Left ventricle myocardium inferior (tissue), 1 donor: Measurements from ENCODE around the gene MAPK10. TPM values are rescaled to one million over a fixed set of nuclear protein-coding genes. Genes with fewer than 3 reads are reported as not detected.
"Not testable (repeated sequence)": the region's sequence is repeated elsewhere in the genome, so short reads cannot be mapped to it uniquely, and the experiment has no call there.

ENCODE experiments used
- DNase-seq: peaks from one replicate; pipeline ENCODE4 v3.0.0-alpha.2; 2020
- H3K27ac ChIP-seq: fragments of 200-600 bp; replicated peaks from 2 replicates; pipeline ENCODE4 v1.8.0; 2021
- H3K27me3 ChIP-seq: fragments of 200-600 bp; 2 replicates; pipeline ENCODE4 v1.8.0; 2021; ENCODE audit warnings: low read depth
- H3K36me3 ChIP-seq: fragments of 200-600 bp; 2 replicates; pipeline ENCODE4 v1.8.0; 2021
- H3K4me1 ChIP-seq: fragments of 200-600 bp; 2 replicates; pipeline ENCODE4 v1.8.0; 2021
- H3K4me3 ChIP-seq: fragments of 200-600 bp; 2 replicates; pipeline ENCODE4 v1.8.0; 2021; ENCODE audit warnings: mild to moderate bottlenecking, moderate library complexity
- H3K9me3 ChIP-seq: fragments of 200-600 bp; replicated peaks from 2 replicates; pipeline ENCODE4 v1.8.0; 2021
- CTCF ChIP-seq: fragments of 200-600 bp; IDR thresholded peaks from 2 replicates; pipeline ENCODE4 v1.8.0; 2021; ENCODE audit warnings: antibody characterized with exemption, mild to moderate bottlenecking, borderline replicate concordance
- intact Hi-C: fragments of 100-400 bp; cut with micrococcal nuclease; formaldehyde crosslinking; loops from one replicate; pipeline ENCODE4 v1.11.0; 2022
- total RNA-seq: library from RNA; stranded (reverse); fragmentation: NEBNext Ultra II Directional; extraction: Animal tissue kit (Norgen Biotek cat#: 25700); gene quantifications from one replicate; pipeline ENCODE4 v1.2.1, GENCODE V29; 2021
- donor health status: DM: no; HTN: yes; CAD: no; lungs with severe emphysema.

MAPK10 gene
- total RNA-seq, 1 donor from 2014 or later, result 4.0 TPM

DNA sequence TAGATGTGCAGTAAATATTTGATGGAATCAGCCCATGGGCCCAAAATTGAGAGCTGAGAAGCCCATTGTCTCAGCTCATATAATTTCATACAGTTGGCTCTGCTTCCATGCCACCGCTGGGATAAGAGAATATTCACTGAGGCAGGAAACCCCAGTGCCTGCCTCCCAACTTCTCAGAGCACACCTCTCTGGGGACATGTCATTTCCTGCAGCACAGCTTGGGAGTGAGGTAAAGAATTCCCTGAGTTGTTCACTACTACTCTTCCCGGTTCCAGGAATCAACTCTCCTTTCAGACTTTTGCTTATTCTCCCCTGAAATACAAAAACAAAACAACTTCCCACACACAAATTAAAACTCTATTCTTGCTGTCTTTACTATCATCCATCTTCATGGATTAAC is 389.3 kb downstream of the MAPK10 start:
- H3K9me3 ChIP-seq, result no peaks in the 10 kb centered on the region
- TF ChIP-seq CTCF, result no peak
- no peaks in the 10 kb centered on the region for H3K27me3 ChIP-seq
- no peaks in the 10 kb centered on the region for H3K36me3 ChIP-seq
- intact Hi-C loops, result no loop called here
- peaks cover 28% of the 10 kb centered on the region for H3K4me1 ChIP-seq
- H3K4me3 ChIP-seq, result no peak overlapping the region
- H3K27ac ChIP-seq, result no peak overlapping the region
- no peak for DNase-seq

DNA sequence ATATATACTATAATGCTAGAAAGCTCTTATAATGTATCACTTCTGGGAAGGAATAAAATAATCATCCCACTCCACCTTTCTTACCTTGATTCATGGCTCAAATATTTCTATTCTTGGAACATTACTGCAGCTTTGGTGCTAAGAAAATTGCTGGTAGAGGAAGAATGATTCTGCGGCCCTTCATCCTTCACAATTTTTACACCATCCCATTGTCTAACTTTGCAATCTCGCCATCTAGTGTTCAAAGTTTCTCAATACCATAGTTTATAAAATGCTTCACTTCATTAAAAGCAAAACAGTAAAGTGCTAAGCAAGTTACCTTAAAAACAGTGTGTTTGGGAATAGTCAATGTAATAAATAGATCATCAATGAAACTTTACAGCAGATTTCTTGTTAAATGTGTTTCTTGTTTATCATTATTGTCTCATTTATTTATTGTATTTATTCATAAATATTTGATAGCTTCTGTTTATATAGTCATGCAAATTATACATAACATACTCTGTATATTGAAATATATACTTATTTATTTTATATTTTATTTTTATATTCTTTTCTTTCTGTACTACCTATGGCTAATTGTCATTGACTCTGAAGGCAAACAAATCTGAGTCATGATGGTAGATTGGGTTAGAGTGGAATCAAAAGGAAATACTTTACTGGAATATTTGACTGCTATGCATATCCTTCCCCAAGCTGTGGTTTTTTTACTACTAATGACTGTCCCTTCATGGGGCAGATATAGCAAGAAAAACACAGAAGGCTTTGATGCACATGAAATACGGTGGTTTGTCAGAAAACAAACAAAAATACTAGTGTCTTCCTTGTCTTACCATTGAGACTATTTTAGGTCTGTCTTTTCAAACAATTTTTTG is 390.7 kb downstream of the MAPK10 start:
- peaks cover 28% of the 10 kb centered on the region for H3K4me1 ChIP-seq
- no peak overlapping the region for H3K4me3 ChIP-seq
- H3K27ac ChIP-seq, result no peak overlapping the region
- no peaks in the 10 kb centered on the region for H3K9me3 ChIP-seq
- no peak for DNase-seq
- peak; percentile 72 for TF ChIP-seq CTCF
- no peaks in the 10 kb centered on the region for H3K27me3 ChIP-seq
- intact Hi-C loops, result loop anchor here (5.0 kb wide), 1 partner anchor 172 kb away; no protein-coding TSS in a partner anchor
- no peaks in the 10 kb centered on the region for H3K36me3 ChIP-seq

DNA sequence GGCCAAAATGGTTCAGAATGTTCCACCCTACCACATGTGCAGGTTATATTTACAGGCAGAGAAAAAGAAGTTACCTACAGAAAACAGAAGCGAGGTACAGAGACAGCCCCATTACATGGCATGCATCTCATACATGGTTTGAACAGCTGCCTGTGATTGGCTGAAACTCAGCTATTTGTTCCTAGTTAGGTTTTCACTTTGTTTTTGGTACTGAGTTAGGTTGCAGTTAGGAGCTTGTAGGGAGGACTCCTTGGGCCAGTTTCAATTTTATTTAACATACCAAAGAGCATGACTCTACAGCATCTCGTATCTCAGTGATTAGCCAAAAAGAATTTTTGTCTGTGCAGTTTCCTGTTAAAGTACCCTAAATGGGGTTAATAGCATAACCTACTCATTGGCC is 392.0 kb downstream of the MAPK10 start:
- H3K36me3 ChIP-seq, result no peaks in the 10 kb centered on the region
- no peaks in the 10 kb centered on the region for H3K9me3 ChIP-seq
- peaks cover 28% of the 10 kb centered on the region for H3K4me1 ChIP-seq
- intact Hi-C loops, result loop anchor here (5.0 kb wide), 1 partner anchor 171 kb away; no protein-coding TSS in a partner anchor
- H3K27ac ChIP-seq, result no peak overlapping the region
- DNase-seq, result no peak
- H3K27me3 ChIP-seq, result no peaks in the 10 kb centered on the region
- no peak for TF ChIP-seq CTCF
- no peak overlapping the region for H3K4me3 ChIP-seq

DNA sequence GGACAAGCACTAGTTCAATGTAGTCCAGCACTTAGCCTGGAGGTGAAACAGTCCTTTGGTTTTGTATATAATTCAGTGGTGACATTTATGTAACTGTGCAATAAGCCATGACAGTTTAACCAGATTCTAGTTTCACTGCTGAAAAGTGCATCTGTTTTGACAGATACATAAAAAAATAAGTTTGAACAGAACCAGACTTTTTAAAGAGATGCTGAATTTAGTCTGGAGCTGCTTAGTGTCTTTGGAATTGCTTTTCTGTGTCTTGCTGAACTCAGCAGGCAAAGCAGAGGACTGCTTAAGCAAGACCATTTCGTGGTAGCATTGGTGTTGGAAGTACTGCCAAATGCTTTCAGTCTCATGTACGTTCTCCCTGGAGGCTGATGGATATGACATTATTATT is 393.5 kb downstream of the MAPK10 start:
- TF ChIP-seq CTCF, result no peak
- Histone ChIP-seq H3K27ac (no peak overlapping the region), H3K27me3 (no peaks in the 10 kb centered on the region), H3K36me3 (no peaks in the 10 kb centered on the region), H3K9me3 (no peaks in the 10 kb centered on the region), H3K4me3 (no peak overlapping the region), H3K4me1 (peaks cover 28% of the 10 kb centered on the region)
- intact Hi-C loops, result loop anchor here (5.0 kb wide), 1 partner anchor 169 kb away; no protein-coding TSS in a partner anchor
- DNase-seq, result no peak

GRCh38 chr4:85965529-85965928 is 394.3 kb downstream of the MAPK10 start:
- no peak for TF ChIP-seq CTCF
- H3K4me1 ChIP-seq, result peaks cover 26% of the 10 kb centered on the region
- H3K27ac ChIP-seq, result no peak overlapping the region
- no peaks in the 10 kb centered on the region for H3K27me3 ChIP-seq
- no peak for DNase-seq
- intact Hi-C loops, result loop anchor here (5.0 kb wide), 1 partner anchor 168 kb away; no protein-coding TSS in a partner anchor
- no peaks in the 10 kb centered on the region for H3K9me3 ChIP-seq
- no peaks in the 10 kb centered on the region for H3K36me3 ChIP-seq
- no peak overlapping the region for H3K4me3 ChIP-seq

DNA sequence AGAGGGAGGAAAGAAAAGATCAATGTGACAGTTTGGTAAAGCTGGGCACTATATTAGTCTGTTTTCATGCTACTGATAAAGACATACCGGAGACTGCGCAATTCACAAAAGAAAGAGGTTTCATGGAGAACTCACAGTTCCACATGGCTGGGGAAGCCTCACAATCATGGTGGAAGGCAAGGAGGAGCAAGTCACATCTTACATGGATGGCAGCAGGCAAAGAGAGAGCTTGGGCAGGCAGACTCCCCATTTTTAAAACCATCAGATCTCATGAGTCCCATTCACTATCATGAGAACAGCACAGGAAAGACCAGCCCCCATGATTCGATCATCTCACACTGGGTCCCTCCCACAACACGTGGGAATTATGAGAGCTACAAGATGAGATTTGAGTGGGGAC is 394.8 kb downstream of the MAPK10 start:
- H3K27me3 ChIP-seq, H3K36me3 ChIP-seq, DNase-seq, H3K27ac ChIP-seq, H3K4me3 ChIP-seq, H3K9me3 ChIP-seq: not testable (repeated sequence)
- intact Hi-C loops, result loop anchor here (5.0 kb wide), 1 partner anchor 168 kb away; no protein-coding TSS in a partner anchor
- peaks cover 21% of the 10 kb centered on the region for H3K4me1 ChIP-seq
